ENCODE data around the gene TRIM59. TPM values are rescaled to one million over a fixed set of nuclear protein-coding genes. Genes with fewer than 3 reads are reported as not detected.
A peak's percentile ranks its signal among the peaks of the same experiment; 100 is the strongest.

TRIM59 gene
- total and polyA plus RNA-seq, 9 of the 15 experiments (the other 6 are each of a cell fraction or from before 2014, with no cell fraction given), result 16.8 to 101 (median 34.8) TPM

- TF ChIP-seq NEUROD1 (IDR thresholded peaks at IDR 0.05; ENCODE audit: borderline replicate concordance, low read depth, low read length, partially characterized antibody) (no peak), PRPF4 (IDR thresholded peaks at IDR 0.05; ENCODE audit: insufficient read depth, low read depth, low read length, poor library complexity, severe bottlenecking) (no peak), ZNF212 (CRISPR knock-in tag; IDR thresholded peaks at IDR 0.05) (no peak), MLX (CRISPR knock-in tag; conservative IDR thresholded peaks at IDR 0.05) (no peak), ZSCAN32 (CRISPR knock-in tag; IDR thresholded peaks at IDR 0.05) (no peak), ZNF324 (CRISPR knock-in tag; IDR thresholded peaks at IDR 0.05) (no peak), EP400 (IDR thresholded peaks at IDR 0.05) (peak; percentile 32; the same call in 1 of the 2 replicates), RREB1 (CRISPR knock-in tag; IDR thresholded peaks at IDR 0.05) (no peak), NCOA4 (IDR thresholded peaks at IDR 0.05; ENCODE audit: partially characterized antibody) (no peak), ZNF696 (CRISPR knock-in tag; conservative IDR thresholded peaks at IDR 0.05) (no peak), NFATC3 (IDR thresholded peaks at IDR 0.05) (no peak), NR2C1 (IDR thresholded peaks at IDR 0.05) (no peak), NR2C1 (tag; IDR thresholded peaks at IDR 0.05) (peak; percentile 37; the same call in 1 of the 2 replicates), GTF2A2 (tag; IDR thresholded peaks at IDR 0.05) (0 out of 2 replicates have a peak, but pooled peaks have one; percentile 45), SREBF1 (IDR thresholded peaks at IDR 0.05; ENCODE audit: borderline replicate concordance, low read depth, low read length) (no peak), MYC (IDR thresholded peaks at IDR 0.05; ENCODE audit: low read depth, low read length) (0 out of 2 replicates have a peak, but pooled peaks have one; percentile 49), MYC (CRISPR knock-in tag; IDR thresholded peaks at IDR 0.05; ENCODE audit: borderline replicate concordance, low read depth) (no peak)
- TF ChIP-seq, protein P1, sequence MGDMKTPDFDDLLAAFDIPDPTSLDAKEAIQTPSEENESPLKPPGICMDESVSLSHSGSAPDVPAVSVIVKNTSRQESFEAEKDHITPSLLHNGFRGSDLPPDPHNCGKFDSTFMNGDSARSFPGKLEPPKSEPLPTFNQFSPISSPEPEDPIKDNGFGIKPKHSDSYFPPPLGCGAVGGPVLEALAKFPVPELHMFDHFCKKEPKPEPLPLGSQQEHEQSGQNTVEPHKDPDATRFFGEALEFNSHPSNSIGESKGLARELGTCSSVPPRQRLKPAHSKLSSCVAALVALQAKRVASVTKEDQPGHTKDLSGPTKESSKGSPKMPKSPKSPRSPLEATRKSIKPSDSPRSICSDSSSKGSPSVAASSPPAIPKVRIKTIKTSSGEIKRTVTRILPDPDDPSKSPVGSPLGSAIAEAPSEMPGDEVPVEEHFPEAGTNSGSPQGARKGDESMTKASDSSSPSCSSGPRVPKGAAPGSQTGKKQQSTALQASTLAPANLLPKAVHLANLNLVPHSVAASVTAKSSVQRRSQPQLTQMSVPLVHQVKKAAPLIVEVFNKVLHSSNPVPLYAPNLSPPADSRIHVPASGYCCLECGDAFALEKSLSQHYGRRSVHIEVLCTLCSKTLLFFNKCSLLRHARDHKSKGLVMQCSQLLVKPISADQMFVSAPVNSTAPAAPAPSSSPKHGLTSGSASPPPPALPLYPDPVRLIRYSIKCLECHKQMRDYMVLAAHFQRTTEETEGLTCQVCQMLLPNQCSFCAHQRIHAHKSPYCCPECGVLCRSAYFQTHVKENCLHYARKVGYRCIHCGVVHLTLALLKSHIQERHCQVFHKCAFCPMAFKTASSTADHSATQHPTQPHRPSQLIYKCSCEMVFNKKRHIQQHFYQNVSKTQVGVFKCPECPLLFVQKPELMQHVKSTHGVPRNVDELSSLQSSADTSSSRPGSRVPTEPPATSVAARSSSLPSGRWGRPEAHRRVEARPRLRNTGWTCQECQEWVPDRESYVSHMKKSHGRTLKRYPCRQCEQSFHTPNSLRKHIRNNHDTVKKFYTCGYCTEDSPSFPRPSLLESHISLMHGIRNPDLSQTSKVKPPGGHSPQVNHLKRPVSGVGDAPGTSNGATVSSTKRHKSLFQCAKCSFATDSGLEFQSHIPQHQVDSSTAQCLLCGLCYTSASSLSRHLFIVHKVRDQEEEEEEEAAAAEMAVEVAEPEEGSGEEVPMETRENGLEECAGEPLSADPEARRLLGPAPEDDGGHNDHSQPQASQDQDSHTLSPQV (IDR thresholded peaks at IDR 0.05), result peak; percentile 83
Measured at GRCh38 chr3:160451602-160452001, 2.0 kb upstream of the TRIM59 start (continued).
